Activated naive CD8-positive, alpha-beta T cell treated with anti-CD3 and anti-CD28 coated beads, Interleukin-2, amount 50 U/mL, for 16 hours (primary cell): ENCODE measurements around the gene PLCG1.

Experiments
- DNase-seq: peaks from one replicate; pipeline ENCODE4 v3.0.0-alpha.2; 2020; ENCODE audit warnings: low read depth, low spot score

PLCG1 gene

DNA sequence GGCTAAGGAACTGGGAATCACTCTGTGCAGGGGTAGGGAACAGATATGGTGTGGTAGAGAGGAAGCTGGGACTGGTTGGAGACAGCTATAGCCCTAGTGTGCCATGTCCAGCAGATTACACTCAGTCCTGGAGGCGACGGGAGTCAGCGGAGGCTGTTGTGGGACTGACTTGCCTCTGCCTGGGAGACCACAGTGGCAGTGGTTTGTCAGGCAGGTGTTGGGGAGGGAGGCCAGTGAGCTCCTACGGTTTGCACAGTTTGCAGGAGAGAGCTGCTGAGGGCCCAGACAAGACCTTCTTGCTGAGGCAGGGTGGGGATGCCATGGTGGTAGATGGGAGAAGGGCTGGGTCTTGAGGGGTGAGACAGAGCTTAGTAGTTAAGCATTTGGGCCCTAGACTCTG is 4.9 kb downstream of the PLCG1 start:
- DNase-seq, result no peak

DNA sequence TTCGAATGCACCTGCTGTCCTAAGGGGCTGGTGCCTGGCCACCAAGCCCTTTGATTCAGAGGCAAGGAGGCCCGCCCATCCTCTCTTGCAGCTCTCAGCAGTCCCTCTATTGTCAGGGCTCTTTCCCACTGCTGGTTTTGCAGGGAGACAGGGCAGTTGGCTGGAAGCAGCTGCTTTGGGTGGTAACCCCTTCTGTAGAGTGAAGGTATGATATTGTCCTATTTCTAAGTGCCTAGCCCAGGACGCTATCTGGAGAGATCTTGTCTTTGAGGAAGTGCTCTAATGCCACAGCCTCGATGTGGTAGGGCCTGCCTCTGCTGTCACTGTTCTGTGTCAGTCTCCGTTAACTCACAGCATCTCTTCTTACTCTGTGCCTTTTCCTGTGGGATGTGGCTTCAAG is 5.6 kb downstream of the PLCG1 start:
- DNase-seq, result no peak

DNA sequence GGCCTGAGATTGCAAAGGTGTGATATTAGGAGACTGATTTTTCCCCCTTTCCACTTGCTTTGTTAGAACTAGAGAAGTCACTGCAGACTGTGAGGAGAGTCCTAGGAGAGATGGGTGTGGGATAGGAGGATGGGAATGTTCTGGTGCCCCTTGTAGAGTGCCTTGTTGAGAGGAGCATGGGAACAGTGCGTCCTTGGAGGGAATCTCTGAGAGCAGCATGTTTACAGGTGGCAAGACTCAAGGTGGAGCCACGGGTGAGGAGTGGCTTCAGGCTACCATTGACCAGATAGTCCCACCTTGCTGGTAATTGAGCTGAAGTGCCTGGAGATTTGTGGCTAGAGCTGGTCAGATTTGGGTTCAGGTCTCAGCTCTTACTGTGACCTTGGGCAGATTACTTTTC is 6.0 kb downstream of the PLCG1 start:
- DNase-seq, result no peak

- no peak for DNase-seq
These were observed 8.0 kb downstream of the PLCG1 start for GRCh38 chr20:41145317-41145716.

DNA sequence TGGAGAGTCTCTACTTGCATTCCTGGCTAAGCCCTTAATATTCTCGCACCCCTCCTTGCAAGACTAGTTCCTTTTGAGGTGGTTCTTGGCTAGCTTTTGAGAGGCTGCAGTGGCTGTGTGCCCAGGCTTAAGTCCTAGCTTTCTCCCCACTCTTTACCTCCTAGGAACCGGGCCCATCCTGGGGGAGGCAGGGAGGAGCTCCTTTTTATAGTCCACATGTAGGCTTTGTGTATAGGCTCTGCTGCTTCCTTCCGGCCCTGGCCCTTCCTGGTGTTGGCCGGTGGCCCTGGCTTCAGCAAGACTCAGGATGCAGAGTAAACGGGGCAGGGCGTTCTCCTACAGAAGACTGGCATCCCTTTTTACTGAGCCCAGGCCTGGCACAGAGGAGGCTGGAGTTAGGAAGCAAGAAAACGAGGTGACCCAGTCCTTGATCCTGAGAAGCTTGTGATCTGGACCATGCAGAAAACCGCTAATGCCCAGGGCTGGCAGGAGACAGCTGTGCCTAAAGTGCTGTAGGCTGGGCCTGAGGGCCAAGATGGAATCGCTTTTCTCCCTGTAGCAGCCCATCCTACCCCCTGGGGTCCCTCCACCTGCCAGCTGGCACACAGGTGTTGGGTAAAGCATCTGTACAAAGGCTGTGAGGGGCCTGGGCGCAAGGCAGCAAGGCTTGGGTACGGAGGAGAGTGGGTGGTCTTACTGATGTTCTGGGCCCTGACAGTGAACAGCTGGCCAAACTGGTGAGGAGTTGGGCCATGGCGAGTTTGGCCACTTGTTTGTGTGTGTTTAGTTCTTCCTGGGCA is 8.7 kb downstream of the PLCG1 start:
- no peak for DNase-seq

DNA sequence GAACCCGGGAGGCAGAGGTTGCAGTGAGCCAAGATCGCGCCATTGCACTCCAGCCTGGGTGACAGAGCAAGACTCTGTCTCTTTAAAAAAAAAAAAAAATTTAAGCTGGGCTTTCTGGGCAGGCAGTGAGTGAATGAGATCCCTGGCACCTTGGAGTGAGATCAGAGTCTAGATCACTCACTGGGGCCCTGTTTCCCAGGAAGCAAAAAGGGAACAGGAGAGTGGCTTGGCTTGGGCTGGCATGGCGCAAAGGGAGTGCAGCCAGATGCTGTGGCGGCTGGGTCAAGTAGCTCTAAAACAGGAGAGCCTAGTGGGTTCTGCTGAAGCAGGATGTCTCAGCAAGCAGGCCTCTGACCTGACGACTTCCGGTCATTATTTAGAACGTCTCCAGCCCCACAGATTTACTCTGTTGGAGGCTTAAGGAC is 10.4 kb downstream of the PLCG1 start:
- DNase-seq, result no peak

- no peak for DNase-seq
These were observed 11.6 kb downstream of the PLCG1 start for GRCh38 chr20:41148942-41149341.

- no peak for DNase-seq
These were observed 13.3 kb downstream of the PLCG1 start for GRCh38 chr20:41150664-41151063.

DNA sequence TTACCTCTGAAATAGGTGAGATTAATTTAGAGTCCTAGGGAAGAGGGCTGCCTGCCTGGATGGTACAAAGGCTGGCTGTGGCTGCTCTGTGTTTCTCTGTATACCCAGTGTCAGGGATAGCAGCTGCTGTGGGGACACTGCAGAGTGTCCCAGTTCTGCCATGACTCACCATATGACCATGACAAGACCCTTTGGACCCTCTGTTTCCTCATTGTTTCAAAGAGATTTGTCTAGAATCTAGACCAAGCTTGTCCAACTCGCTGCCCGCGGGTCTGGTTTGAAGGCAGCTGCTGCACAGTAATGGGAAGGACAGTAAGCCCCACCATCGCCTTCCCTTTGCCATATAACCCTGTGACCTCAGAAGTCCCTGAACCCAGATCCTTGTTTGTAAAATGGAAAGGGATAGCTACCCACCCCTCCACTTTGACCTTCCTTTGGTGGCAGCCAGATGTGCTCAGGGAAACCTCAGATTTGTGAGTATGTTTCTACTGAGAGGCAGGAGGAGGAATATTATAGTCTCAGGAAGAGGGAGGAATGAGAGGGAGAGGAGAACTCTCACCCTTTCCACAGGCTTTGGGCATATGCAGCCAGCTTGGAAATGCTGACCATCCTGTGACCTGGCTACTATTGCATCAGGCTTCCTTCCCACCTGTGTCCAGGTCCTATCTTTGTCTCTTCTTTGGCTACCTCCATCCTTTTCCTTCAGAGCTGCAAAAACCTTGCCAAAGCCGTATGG is 14.0 kb downstream of the PLCG1 start:
- no peak for DNase-seq

- DNase-seq, result no peak
These were observed 14.9 kb downstream of the PLCG1 start for GRCh38 chr20:41152108-41152757.

DNA sequence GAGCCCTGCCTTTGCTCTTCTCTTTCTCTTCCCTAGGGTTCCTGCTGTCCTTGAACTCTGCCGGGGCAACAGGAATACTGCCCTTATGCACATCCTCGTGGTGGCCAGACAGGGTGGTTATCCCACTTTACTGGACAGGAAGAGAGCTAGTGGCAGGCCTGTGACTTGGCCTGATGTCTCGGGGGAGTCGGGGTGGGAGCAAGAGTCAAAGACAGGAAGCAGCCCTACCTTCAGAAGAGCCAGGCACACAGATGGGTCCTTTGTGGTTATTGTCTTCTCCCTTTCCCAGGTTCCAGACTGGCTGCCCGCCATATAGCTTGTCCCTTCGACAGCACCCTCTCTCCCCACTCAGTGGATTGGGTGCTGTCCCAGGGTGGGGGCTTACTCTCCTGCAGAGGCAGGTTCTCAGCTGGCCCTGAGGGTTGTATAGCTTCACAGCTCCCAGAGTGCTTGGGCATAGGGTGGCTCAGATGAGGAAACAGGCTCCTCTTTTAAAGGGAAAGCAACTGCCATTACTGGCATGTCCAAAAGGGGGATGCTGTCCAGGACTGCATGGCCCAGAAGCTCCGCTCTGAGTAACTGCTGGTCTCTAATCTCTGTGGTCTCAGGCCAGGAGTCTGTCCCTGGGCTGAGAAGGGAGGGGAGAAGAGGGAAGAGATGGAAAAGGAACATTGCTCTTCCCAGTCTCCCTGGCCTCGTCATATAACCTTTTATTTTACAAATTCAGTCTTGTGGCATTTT is 17.3 kb downstream of the PLCG1 start:
- DNase-seq, result no peak

DNA sequence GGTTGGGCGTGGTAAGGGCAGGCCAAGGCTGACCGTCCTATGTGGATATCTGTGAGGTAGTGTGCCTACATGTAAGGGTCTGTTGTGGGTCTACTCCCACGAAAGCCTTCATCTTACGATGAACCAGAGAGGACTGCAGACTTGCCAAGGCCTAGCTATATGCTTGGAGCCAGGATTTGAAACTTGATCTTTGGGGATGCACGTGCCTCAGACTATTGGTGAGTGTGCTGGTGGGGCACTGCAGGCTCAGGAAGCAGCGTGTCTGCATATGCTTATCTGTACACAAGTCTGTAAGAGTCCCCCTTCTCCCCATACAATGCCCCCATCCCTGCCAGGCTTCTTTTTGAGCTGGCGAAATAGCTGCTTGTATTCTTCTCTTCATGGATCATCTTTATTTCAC is 17.9 kb downstream of the PLCG1 start:
- DNase-seq, result no peak

GRCh38 chr20:41158082-41158625 is 20.8 kb downstream of the PLCG1 start:
- DNase-seq, result no peak

DNA sequence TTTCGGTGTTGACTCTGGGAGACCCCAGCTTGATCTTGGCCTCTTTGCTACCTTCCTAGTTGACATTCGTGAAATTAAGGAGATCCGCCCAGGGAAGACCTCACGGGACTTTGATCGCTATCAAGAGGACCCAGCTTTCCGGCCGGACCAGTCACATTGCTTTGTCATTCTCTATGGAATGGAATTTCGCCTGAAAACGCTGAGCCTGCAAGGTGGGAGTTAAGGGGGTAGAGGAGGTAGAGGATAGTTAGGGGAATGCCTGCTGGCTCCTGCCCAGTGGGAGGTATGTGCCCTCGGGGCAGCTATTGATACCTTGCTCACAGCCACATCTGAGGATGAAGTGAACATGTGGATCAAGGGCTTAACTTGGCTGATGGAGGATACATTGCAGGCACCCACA is 22.2 kb downstream of the PLCG1 start:
- no peak for DNase-seq

- no peak for DNase-seq
These were observed 23.3 kb downstream of the PLCG1 start for GRCh38 chr20:41160686-41161085.

DNA sequence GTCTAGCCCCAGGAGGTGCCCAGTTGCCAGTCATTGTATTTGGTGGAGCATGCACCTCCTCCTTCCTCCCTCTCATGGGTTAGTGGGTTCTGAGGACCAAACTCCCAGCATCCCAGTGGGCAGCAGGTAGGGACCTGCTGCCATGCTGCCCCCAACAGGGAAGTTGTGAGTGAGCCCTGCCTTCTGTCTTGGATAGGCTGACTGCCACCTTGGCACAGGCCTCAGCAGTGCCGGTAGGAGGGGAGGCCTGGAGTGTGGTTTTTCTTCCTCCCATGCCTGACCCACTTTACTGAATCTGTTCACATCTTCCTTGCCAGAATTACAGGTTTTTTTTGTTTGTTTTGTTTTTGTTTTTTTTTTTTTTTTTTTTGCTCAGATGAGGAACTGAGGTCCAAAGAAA is 24.5 kb downstream of the PLCG1 start:
- no peak for DNase-seq

DNA sequence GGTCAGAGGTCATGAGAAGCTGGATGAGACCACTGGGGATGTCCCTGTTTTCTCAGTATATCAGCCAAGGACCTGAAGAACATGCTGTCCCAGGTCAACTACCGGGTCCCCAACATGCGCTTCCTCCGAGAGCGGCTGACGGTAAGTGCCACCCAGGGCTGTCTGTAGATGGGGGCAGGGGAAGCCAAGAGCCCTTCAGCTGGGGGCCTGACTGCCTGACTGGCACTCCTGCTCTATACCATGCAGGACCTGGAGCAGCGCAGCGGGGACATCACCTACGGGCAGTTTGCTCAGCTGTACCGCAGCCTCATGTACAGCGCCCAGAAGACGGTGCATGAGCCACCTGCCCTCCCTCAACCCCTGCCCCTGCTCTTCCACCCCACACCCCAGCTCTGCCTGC is 25.1 kb downstream of the PLCG1 start:
- DNase-seq, result no peak

DNA sequence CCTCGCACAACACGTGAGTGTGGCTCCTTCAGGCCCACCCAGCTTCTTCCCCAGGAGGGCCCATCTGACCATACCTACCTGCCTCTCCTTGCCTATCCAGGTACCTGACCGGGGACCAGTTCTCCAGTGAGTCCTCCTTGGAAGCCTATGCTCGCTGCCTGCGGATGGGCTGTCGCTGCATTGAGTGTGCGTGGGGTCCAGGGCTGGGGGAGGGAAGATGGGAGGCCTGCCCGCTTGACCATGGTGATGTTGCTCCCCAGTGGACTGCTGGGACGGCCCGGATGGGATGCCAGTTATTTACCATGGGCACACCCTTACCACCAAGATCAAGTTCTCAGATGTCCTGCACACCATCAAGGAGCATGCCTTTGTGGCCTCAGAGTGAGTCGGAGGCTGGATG is 26.5 kb downstream of the PLCG1 start:
- DNase-seq, result no peak

DNA sequence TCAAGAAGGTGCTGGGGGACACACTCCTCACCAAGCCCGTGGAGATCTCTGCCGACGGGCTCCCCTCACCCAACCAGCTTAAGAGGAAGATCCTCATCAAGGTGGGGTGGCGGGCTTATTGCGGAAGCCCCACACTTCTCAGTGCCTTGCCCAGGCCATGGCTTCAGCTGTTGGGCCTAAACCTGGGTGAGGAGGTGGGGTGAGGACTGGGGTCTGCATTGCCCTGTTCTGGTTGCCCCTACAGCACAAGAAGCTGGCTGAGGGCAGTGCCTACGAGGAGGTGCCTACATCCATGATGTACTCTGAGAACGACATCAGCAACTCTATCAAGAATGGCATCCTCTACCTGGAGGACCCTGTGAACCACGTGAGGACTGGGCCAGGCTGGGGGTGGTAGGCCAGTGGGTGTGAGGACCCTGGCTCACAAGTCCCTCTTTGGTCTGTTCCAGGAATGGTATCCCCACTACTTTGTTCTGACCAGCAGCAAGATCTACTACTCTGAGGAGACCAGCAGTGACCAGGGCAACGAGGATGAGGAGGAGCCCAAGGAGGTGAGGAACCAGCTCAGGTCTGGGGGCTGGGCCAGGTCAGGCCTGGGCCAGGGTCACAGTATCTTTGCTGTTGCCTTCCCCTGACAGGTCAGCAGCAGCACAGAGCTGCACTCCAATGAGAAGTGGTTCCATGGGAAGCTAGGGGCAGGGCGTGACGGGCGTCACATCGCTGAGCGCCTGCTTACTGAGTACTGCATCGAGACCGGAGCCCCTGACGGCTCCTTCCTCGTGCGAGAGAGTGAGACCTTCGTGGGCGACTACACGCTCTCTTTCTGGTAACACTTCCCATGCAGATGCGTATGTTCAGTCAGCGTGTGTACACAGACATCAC is 27.9 kb downstream of the PLCG1 start:
- DNase-seq, result no peak

DNA sequence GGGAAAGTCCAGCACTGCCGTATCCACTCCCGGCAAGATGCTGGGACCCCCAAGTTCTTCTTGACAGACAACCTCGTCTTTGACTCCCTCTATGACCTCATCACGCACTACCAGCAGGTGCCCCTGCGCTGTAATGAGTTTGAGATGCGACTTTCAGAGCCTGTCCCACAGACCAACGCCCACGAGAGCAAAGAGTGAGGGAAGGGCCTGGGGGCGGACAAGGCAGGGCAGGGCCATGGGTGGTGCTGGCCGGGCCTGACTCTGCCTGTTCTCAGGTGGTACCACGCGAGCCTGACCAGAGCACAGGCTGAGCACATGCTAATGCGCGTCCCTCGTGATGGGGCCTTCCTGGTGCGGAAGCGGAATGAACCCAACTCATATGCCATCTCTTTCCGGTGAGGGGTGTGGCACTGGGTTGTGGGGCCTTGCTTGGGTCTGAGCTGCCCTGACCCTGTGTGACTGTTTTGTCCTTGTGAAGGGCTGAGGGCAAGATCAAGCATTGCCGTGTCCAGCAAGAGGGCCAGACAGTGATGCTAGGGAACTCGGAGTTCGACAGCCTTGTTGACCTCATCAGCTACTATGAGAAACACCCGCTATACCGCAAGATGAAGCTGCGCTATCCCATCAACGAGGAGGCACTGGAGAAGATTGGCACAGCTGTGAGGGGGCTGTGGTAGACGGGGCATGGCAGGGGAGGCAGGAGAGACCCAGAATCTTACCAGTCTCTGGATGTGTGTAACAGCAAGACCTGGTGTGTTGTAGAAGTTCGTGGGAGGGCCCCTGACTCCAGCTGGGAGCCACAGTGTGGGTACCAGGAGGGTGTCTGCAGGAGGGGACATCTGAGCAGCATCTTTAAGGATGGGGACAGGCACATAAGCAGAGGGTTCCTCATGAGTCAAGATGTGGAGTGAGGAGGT is 29.1 kb downstream of the PLCG1 start:
- DNase-seq, result no peak
